HCT116 (cell line): ENCODE results near the gene CDHR5.

Experiments
- EGR1 ChIP-seq: IDR thresholded peaks from 2 replicates; pipeline ENCODE4 v1.6.1; 2012; ENCODE audit warnings: low read depth
- EZH2 ChIP-seq: fragments of 200-600 bp; sonication (generic); IDR thresholded peaks from 2 replicates; pipeline ENCODE4 v1.6.1; 2017; ENCODE audit warnings: antibody characterized with exemption, mixed run types
- JUND ChIP-seq: IDR thresholded peaks from 2 replicates; pipeline ENCODE4 v1.6.1; 2012
- MAX ChIP-seq: IDR thresholded peaks from 2 replicates; pipeline ENCODE4 v1.6.1; 2012
- POLR2A ChIP-seq: IDR thresholded peaks from 2 replicates; pipeline ENCODE4 v1.7.0; 2011; ENCODE audit warnings: borderline replicate concordance; ENCODE audit not compliant: insufficient read depth, insufficient read length; ENCODE audit errors: extremely low read depth
- POLR2AphosphoS5 ChIP-seq: IDR thresholded peaks from 2 replicates; pipeline ENCODE4 v1.6.1; 2011; ENCODE audit warnings: mild to moderate bottlenecking, low read depth, low read length, moderate library complexity
- RAD21 ChIP-seq: IDR thresholded peaks from 2 replicates; pipeline ENCODE4 v1.6.1; 2012; ENCODE audit warnings: low read depth, mild to moderate bottlenecking
- SP1 ChIP-seq: IDR thresholded peaks from 2 replicates; pipeline ENCODE4 v1.6.1; 2012; ENCODE audit warnings: low read depth
- SRF ChIP-seq: IDR thresholded peaks from 2 replicates; pipeline ENCODE4 v1.6.1; 2012; ENCODE audit warnings: low read depth
- TCF7L2 ChIP-seq: IDR thresholded peaks from 2 replicates; pipeline ENCODE4 v1.7.0; 2011; ENCODE audit warnings: borderline replicate concordance, inconsistent platforms; ENCODE audit not compliant: insufficient read depth, insufficient read length; ENCODE audit errors: extremely low read depth
- YY1 ChIP-seq: IDR thresholded peaks from 2 replicates; pipeline ENCODE4 v1.6.1; 2011; ENCODE audit warnings: low read length, low read depth, moderate library complexity, mild to moderate bottlenecking; ENCODE audit not compliant: insufficient replicate concordance; ENCODE audit errors: extremely low read depth
- ZBTB33 ChIP-seq: IDR thresholded peaks from 2 replicates; pipeline ENCODE4 v1.6.1; 2011; ENCODE audit warnings: mild to moderate bottlenecking, low read length, moderate library complexity; ENCODE audit not compliant: insufficient replicate concordance; ENCODE audit errors: extremely low read depth
- ZNF274 ChIP-seq: fragments of 200-500 bp; sonication (Bioruptor generic); IDR thresholded peaks from 2 replicates; pipeline ENCODE4 v1.6.1; 2014; ENCODE audit warnings: mild to moderate bottlenecking, low read depth, low read length, inconsistent platforms
- TF ChIP-seq, protein P1 (sequence below), 3 experiments: fragments of 200-600 bp in 1 of 3; sonication (generic) in 1 of 3; IDR thresholded peaks in 2 of 3; conservative IDR thresholded peaks in 1 of 3; 2 replicates each; pipeline ENCODE4 v1.5.1; 2012 to 2017; ENCODE audit warnings: low read depth in 2 of 3, low read length in 2 of 3, antibody characterized with exemption in 1 of 3, borderline replicate concordance in 1 of 3, control low read depth in 1 of 3, mild to moderate bottlenecking in 1 of 3, mixed read lengths in 1 of 3, mixed run types in 1 of 3, moderate library complexity in 1 of 3; ENCODE audit not compliant: insufficient read depth in 1 of 3

GRCh38 chr11:614021-614622 lies 10.6 kb downstream of the CDHR5 start:
- TF ChIP-seq JUND (no peak), POLR2A (no peak), ZNF274 (no peak), EZH2 (no peak), POLR2AphosphoS5 (no peak), RAD21 (no peak), TCF7L2 (no peak), MAX (no peak), EGR1 (no peak), SP1 (no peak), ZBTB33 (no peak), YY1 (no peak), SRF (no peak)
- TF ChIP-seq, protein P1, sequence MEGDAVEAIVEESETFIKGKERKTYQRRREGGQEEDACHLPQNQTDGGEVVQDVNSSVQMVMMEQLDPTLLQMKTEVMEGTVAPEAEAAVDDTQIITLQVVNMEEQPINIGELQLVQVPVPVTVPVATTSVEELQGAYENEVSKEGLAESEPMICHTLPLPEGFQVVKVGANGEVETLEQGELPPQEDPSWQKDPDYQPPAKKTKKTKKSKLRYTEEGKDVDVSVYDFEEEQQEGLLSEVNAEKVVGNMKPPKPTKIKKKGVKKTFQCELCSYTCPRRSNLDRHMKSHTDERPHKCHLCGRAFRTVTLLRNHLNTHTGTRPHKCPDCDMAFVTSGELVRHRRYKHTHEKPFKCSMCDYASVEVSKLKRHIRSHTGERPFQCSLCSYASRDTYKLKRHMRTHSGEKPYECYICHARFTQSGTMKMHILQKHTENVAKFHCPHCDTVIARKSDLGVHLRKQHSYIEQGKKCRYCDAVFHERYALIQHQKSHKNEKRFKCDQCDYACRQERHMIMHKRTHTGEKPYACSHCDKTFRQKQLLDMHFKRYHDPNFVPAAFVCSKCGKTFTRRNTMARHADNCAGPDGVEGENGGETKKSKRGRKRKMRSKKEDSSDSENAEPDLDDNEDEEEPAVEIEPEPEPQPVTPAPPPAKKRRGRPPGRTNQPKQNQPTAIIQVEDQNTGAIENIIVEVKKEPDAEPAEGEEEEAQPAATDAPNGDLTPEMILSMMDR (IDR thresholded peaks at IDR 0.05 in 2 of 3, conservative IDR thresholded peaks at IDR 0.05 in 1 of 3; ENCODE audit: borderline replicate concordance in 1 of 3, insufficient read depth in 1 of 3, low read depth in 2 of 3, low read length in 2 of 3), result no peak
